OCI-M2 (cell line): ENCODE measurements around the gene SRSF8.

Source experiments
- DNase-seq: peaks from one replicate; lab custom pipeline; 2025; ENCODE audit not compliant: unreplicated experiment; lab: John Stamatoyannopoulos, UW

Gene SRSF8

DNA sequence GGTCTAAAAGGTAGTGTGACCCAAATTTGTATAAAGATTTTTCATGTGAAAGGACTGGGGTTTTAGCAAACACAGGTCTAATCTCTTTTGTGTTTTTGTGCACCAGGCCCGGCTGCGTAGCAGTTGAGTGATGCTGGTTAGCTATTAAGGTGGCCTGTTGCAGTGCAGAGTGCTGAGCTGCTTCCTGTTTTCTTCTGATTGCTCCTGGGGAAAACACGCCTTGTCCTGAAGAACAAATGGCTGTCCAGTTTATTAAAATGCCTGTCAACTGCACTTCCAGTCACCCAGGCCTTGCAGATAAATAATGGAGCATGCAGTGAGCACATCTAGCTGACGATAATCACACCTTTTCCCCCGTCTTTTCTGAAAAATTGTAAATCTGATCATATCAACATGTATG is 1.8 kb downstream of the SRSF8 start:
- DNase-seq: peak; percentile 64

DNA sequence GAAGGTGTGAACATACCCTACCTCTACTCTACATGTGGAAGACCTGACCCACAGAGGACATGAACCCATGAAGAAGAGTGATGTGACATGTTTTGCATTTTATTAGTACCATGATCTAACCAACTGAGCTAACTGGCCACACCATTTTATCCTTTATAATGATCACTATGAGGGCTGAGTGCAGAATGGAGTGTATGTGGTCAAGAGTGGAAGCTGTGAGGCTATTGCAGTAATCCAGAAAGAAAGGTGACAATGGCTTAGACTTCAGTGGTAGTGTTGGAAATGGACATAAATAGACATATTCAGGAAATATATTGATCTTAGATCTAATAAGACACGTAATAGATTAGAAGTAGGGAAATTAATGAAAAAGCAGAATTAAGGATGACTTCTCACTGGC is 3.8 kb downstream of the SRSF8 start:
- no peak for DNase-seq

DNA sequence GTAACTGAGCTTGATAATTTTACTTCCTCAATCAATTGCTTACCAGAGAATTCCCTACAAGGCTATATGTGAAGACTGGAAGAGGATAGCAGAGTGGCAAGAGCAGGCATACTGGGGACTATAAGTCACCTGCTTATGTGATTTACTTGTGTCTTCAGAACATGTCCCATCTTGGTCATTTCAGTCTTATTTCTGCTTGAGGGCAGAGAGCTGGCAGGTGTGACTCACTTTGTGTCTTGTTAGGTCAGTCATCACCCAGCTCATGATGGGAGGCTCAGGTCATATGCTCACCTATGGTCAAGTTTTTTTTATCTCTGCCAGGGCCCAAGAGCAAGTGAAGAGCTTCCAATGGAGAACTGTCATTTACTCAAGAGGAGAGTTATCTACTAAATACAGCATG is 6.2 kb downstream of the SRSF8 start:
- DNase-seq: no peak

DNA sequence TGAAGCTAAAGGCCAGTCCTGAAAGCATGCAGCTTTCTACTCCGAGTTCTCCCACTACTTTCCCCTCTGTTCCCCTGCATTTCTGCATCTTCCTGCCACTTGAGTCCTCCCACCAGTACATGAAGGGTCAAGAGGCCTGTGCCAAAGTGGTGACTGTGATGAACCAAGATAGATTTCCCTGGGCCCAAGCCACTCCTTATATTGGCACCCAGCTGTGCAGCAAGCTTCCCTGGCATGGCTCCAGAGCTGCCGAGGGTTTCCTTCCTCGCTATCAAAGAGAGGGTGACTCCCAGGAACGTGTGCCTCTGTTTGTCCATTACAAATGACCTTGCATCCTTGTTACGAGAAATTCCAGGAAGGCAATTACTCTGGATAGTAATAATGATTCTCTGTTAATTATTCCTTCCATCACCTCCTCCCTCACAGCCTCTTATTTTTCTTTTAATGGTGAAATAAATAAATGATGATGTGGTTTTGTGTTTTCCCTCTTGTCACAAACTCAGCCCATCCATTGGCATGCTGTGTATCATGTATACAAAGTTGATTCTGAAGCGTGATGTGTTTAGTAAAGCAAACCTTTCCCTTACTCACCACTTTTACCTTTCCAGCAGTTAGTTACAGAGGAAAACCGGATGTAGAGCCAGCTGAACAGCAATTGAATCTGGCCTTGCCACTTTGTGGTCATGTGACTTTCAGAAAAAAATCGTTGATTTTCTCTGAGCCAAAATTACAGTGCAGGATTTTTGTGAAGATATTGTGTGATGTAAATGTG is 8.3 kb downstream of the SRSF8 start:
- DNase-seq: no peak

DNA sequence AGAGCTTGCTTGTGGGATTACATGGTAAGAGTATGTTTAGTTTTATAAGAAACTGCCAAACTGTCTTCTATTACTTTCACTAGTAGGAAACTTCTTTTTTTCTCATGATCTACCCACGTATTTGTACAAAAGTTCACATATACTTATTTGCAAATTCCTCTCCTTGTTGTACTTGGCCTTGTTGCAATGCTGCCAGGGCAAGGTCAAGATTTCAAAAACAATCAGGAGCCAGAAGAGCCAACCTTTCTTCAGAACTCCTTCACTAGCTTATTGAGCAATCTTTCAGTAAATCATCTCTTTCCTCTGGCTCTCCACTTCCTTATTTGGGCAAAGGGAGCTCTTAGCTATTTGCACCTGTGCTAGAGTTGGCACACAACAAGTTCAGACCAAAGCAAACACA is 9.7 kb downstream of the SRSF8 start:
- DNase-seq: no peak

DNA sequence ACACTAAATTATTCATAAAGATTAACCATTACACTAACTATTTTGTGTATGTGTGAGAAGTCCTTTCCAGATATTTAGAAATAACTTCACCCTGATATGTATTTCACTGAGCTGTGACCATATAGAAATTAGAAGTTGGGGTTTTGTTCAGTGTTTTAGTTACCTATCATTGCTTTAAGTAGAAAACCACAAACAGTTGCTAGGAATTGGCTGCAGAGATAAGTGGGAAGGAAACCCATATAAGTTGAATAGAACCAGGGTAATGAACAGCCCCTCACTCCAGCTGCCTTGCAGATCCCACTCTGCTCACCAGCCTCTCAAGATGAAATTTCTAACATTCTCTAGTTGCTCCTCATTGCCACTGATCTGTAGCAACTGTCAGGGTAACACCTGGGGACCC is 10.3 kb downstream of the SRSF8 start:
- DNase-seq: no peak

DNA sequence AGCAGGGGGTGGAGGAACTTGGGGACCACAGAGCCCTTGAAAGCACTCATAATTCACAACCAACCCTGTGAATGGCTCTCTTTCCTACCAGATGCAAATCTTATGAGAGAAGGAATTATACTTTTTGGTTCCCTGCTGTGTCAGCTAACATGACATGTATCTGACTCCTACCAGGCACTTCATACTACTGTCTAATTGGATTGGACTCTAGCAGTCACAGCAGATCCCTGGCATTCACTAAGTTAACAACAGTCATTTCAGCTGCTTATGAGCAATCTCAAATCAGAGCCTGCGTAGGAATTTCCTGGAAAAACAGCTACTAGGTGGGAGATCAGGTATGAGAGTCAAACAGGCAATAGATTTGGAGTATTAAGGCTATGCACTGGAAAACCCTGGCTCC is 11.8 kb downstream of the SRSF8 start:
- DNase-seq: no peak

DNA sequence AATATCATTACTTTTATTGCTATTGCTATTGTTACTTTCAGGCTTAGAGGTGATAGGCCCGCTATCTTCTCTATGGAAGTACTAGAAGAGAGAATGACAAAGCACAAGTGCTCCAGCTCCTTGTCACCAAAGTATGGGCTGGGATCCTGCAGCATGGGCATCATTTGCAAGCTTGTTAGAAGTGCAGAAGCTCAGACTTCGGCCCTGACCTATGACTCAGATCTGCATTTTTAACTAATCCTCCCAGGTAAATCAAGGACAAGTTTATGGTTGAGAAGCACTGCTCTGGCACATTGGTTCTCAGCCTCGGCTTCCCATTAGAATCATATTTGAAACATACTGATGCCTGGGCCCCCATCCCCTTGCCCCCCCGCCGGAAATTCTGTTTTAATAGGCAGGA is 14.3 kb downstream of the SRSF8 start:
- no peak for DNase-seq

DNA sequence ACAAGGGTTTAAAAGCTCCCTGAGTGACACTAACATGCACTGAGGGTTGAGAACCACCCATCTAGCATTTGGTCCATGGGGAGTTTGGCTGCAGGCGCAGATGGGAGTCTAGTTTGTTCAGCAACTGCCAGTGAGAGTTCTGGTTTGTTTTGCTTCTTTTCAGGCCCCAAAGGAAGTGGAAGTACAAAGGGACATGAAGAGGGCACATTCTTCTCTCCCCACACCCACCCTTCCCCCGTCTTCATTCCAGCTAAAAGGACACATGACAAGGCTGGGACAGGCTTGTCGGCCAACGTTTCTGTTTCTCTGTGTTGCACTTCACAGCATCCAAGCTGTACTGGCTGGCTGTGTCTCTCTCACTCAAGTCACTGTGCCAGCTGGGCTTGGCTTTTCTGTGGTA is 14.7 kb downstream of the SRSF8 start:
- DNase-seq: no peak

DNA sequence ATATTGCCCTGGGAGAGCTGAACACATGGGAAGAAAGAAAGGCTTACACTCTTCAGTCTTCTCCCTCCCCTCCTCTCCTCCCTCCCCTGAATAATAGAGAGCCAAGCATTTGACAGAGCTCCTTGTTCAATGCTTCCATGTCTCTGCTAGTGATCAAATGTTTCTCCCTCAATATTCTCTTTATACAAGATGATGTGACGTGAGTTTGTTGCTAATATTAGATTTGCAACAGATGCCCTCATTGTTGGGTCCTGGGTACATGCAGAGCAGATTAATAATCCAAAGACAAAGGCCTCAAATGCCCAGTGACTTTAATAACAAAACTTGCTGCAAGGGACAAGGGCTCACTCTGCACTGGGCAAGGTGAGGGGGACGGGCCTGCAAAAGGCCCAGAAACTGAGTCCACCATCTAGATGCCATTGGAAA is 15.9 kb downstream of the SRSF8 start:
- DNase-seq: no peak

DNA sequence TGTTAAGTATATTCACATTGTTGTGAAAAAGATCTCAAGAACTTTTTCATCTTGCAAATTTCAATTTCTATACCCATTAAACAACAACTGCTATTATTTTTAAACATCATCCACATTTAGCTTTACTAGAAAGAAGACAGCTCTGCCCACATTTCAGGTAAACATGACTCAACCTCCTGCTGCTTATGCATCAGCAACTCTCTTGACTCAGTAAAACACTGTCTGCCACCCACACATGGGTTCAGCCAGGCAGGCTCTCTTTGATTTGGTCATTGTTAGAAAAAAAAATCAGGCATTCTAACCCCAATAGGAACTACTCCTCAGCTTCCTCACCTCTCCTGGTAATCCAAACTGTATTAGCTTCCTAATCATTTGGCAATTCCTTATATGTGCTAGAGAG is 17.8 kb downstream of the SRSF8 start:
- DNase-seq: no peak

DNA sequence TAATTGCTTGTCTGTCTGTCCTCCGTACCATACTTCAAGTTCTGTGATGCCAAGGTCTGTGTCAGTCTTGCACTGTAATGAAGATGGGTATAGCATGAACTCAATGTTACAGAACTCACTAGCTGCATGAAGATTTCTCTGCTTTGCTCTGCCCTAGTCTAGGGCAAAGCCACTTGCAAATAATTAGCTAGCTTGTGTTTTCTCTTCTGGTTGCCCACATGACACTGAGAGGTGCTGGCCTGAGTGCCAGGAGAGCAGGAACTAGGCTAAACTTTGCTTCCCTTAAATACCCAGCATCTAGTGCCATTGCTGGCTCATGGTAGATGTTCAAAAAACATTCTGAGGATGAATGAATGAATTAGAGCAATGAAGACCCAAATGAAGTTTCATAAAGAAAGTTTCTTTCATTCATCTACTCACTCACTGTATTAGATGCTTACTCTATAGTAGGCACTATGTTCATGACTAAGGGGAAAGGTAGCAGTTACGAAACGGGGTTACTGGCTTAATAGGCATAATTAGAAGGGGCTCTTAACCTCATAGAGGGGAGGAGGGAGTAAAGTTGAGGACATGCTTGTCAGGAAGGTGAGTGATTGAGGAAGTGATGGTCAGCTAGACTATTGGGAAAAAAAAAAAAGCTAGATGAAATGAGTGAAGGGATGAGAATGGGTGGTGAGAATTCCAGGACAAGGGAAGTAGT is 18.5 kb downstream of the SRSF8 start:
- DNase-seq: no peak

DNA sequence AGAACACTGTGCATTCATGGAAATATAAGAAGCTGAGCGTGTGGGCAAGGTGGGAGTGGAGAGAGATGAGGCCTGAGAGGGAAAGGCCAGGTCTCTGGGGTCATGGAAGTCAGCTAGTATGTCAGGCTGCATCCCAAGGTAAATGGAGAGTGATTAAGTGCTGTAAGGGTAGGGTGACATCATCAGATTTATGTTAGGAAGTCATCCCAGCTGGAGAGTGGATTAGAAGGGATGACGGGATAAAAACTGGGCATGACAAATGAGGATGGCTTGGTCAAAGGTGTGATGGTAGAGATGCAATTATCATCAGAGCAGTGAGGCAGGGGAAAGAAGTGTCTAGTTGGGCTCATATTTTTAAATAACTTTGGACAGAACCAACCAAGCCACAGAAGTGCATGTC is 19.4 kb downstream of the SRSF8 start:
- no peak for DNase-seq

DNA sequence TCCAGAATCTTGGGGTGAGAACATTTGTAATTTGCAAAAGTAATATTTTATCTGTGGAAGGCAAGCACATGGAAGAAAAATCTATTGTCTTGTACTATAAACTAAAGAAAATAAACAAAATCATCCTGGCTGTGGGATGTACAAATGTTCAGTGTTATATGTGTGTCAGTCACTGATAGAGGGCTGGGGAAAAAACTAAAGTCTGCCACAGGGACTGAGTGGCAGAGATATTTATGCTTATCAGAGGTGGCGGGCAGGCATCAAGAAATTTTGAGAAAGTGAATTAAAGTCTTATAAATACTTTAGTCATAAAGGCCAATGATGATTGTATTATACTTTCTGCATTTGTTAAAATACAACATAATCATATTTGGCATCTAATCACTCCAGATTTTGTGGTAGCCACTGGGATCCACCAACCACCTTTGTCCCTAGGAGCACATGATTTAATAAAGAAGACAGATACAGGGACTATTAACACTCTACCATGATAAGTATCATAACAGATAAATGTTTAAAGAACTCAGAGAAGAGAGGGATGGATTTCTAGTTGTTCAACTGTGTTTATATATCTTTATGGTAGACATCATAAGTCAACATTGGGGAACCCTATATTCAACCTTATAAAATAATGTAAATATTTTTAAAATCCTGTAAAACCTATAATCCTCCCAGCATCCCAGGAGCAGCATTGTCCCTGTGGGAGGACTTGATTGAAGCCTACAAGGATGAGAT is 20.3 kb downstream of the SRSF8 start:
- no peak for DNase-seq

DNA sequence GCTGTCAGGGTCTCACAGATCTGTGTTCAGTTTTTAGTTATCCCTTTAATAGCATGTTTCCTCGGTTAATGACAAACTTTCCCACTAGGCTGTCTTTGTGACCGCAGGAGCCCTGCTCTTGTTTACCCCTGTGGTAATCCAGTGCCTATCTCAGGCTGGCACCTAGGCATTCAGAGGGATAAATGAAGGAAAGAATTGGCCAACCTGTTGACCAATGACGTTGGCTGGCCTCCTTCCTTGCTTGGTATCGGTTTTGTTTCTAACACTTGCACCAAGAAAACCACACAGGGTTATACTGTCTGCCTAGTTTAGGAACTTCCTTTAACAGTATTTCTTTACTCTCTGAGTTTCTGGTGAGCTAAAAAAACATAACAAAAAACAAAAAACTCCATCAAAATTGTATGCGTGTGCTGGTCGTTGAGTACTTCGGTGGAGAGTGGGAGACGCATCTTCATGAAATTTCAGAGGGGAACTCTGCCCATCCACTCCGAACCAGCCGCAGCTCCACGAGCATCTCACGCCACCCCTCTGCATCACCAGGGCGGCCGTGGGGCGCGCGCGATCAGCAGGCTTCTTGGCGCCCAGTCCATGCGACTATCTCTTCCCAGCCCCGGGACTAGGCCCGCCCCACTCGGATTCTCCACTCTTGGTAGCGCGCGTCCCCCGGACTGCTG is 22.4 kb downstream of the SRSF8 start:
- DNase-seq: no peak

DNA sequence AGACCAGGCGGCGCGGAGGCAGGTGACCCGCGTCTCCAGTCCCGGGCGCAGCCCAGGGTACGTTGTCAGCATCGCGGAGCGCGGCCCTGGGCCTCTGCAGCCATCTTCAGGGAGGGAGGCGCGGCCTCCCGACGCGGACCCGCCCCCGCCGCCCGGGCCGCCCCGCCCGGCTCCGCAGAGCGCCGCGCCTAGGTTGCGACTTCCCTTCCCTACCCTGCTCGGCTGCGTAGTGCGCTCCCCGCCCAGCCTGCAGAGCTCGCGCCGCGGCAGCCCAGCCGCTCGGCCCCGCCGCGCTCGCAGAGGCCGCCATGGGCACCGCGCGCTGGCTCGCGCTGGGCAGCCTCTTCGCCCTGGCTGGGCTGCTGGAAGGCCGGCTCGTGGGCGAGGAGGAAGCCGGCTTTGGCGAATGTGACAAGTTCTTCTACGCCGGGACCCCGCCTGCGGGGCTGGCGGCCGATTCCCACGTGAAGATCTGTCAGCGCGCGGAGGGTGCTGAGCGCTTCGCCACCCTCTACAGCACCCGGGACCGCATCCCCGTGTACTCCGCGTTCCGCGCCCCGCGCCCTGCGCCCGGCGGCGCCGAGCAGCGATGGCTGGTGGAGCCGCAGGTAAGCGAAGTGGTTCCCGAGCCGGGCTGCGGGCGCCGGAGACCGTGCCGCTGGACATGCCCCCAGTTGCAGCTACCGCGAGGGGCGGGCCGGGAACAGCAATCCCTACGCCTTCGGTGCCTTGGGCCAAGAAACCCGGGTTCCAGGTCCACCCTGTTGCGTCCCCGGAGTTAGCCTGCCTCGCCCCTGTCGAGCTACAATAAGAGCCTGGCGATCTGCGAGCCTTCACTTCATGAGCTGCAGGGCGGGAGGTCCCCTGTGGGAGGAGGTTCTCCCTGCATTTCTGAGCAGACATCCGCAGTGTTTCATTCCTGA is 23.2 kb downstream of the SRSF8 start, which contains the start of gene ENDOD1:
TSS of gene ENDOD1 (plus strand) at position 227 of the 923 bp plus-strand sequence. CDS start at position 309, 82 bp downstream.
- DNase-seq: no peak

DNA sequence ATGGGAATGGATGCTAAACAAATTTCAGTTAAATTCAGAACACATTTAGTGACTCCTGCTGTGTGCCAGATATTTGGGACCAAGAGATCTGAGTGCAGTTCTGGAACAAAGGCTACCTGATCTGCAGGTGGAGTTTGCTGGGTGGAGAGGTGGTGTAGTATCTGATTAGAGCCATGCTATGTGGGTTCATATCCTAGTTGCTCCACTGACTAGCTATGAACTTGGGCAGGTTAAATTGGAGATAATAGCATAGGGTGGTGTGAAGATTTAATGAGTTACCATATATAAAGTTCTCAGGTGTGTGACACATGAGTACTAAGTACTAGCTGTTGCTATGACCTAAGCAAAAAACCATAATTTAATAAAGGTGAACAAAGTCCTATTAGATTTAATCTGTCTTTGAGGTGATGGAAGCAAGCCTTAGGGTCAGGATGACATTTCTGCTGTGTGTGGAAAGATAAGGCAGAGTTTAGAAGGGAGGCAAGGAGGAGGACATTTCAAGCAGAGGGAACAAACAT is 25.0 kb downstream of the SRSF8 start:
- DNase-seq: no peak

DNA sequence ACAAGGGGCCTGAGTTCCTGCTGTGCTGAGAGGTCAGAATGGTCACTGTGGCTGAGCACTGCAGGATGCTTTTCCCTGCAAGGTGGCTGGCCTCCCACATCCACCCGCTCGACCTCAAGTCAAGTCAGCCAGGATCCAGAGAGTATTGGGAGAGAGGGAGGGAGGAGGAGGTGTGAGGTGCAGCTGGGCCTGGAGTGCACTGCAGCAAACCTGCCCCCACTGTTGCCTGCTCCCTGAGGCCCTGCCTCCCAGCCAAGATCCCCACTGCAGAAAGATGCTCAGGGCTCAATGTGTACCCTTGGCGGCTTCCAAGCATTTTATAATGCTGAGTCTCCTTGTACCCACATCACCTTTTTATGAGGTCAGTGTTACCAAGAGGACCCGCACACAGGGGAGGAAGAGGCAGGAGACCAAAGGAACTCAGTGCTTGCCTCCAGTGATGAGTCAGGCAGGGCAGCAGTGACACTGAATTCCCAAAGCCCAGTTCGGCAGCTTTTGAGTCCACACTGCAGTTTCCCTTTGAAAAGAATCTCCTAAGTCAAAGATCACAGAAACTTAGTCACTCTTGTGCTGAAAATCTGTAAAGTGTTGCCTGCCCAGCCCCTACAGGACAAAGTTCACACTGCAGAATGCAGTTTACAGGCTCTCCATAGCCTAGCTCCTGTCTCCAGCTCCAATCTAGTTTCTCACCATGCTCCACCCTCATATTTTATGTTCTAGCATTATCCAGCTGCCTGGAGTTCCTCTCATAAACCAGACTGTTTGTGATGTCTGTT is 26.0 kb downstream of the SRSF8 start:
- no peak for DNase-seq

DNA sequence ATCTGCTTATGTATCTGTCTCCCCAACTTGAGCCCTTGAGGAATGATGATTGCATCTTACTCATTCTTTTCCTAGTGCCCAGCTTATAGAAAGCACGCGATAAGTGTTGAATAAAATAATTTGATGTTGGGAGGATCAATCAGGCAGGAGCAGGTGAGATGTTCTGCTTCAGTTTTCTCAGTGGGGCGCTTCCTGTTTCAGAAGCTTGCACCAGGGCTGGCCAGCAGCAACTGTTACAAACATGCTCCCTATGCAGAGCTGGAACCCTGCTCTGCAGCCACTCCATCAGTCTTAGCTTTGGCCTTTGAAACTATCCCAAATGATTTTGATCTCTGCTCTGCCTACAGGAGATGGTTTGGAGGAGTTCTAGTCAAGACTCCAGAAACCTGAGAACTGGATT is 26.8 kb downstream of the SRSF8 start:
- no peak for DNase-seq
